H9 (cell line): Measurements from ENCODE around the gene JMJD1C. TPM values are rescaled to one million over a fixed set of nuclear protein-coding genes. Genes with fewer than 3 reads are reported as not detected.

Experiments
- DNase-seq: peaks from one replicate; pipeline ENCODE4 v3.0.0-alpha.2; 2017
- H2AFZ ChIP-seq: one replicate; pipeline ENCODE4 v1.6.1; 2013; ENCODE audit warnings: mild to moderate bottlenecking, low read length, control low read depth, moderate library complexity
- H2AK5ac ChIP-seq: 2 replicates; pipeline ENCODE4 v1.6.1; 2013; ENCODE audit warnings: low read length, control low read depth, mixed read lengths; ENCODE audit not compliant: insufficient read length
- H2BK120ac ChIP-seq: one replicate; pipeline ENCODE4 v1.6.1; 2013; ENCODE audit warnings: low read depth, mild to moderate bottlenecking, low read length, control low read depth, inconsistent platforms; ENCODE audit not compliant: poor library complexity, severe bottlenecking
- H2BK12ac ChIP-seq: 2 replicates; pipeline ENCODE4 v1.6.1; 2013; ENCODE audit warnings: low read length, control low read depth, mixed read lengths, low read depth; ENCODE audit not compliant: insufficient read length
- H2BK15ac ChIP-seq: 2 replicates; pipeline ENCODE4 v1.6.1; 2013; ENCODE audit warnings: low read depth, low read length, control low read depth
- H2BK20ac ChIP-seq: one replicate; pipeline ENCODE4 v1.6.1; 2013; ENCODE audit warnings: low read depth, mild to moderate bottlenecking, low read length, control low read depth, inconsistent platforms; ENCODE audit not compliant: poor library complexity, severe bottlenecking
- H2BK5ac ChIP-seq: 2 replicates; pipeline ENCODE4 v1.6.1; 2013; ENCODE audit warnings: low read length, control low read depth, mixed read lengths; ENCODE audit not compliant: insufficient read length
- H3K14ac ChIP-seq: 2 replicates; pipeline ENCODE4 v1.6.1; 2013; ENCODE audit warnings: low read length, control low read depth; ENCODE audit not compliant: insufficient read depth
- H3K18ac ChIP-seq: 2 replicates; pipeline ENCODE4 v1.6.1; 2013; ENCODE audit warnings: low read depth, mild to moderate bottlenecking, mixed read lengths, low read length, control low read depth; ENCODE audit not compliant: insufficient read length
- H3K23ac ChIP-seq: 2 replicates; pipeline ENCODE4 v1.6.1; 2013; ENCODE audit warnings: low read length, control low read depth, mixed read lengths, low read depth; ENCODE audit not compliant: insufficient read length
- H3K23me2 ChIP-seq: 2 replicates; pipeline ENCODE4 v1.6.1; 2013; ENCODE audit warnings: low read depth, mild to moderate bottlenecking, mixed read lengths, low read length, control low read depth; ENCODE audit not compliant: insufficient read length, poor library complexity, severe bottlenecking
- H3K27ac ChIP-seq: 2 replicates; pipeline ENCODE4 v1.5.1; 2013; ENCODE audit warnings: low read length, control low read depth, mixed read lengths, low read depth; ENCODE audit not compliant: insufficient read length
- H3K27me3 ChIP-seq: 2 replicates; pipeline ENCODE4 v1.6.1; 2013; ENCODE audit warnings: low read length, control low read depth, inconsistent platforms; ENCODE audit not compliant: insufficient read depth
- H3K4ac ChIP-seq: 2 replicates; pipeline ENCODE4 v1.6.1; 2013; ENCODE audit warnings: low read depth, mild to moderate bottlenecking, control low read depth, inconsistent platforms, low read length, moderate library complexity
- H3K4me1 ChIP-seq: 2 replicates; pipeline ENCODE4 v1.6.1; 2013; ENCODE audit warnings: low read length, control low read depth, inconsistent platforms; ENCODE audit not compliant: insufficient read depth
- H3K4me2 ChIP-seq: 2 replicates; pipeline ENCODE4 v1.6.1; 2013; ENCODE audit warnings: low read length, control low read depth, mixed read lengths; ENCODE audit not compliant: insufficient read length, insufficient read depth
- H3K56ac ChIP-seq: 2 replicates; pipeline ENCODE4 v1.6.1; 2013; ENCODE audit warnings: low read depth, mild to moderate bottlenecking, mixed read lengths, low read length, control low read depth; ENCODE audit not compliant: insufficient read length
- H3K79me1 ChIP-seq: 2 replicates; pipeline ENCODE4 v1.6.1; 2013; ENCODE audit warnings: low read depth, mild to moderate bottlenecking, moderate library complexity, low read length, control low read depth, inconsistent platforms; ENCODE audit not compliant: insufficient read depth, poor library complexity, severe bottlenecking
- H3K79me2 ChIP-seq: 2 replicates; pipeline ENCODE4 v1.6.1; 2013; ENCODE audit warnings: low read length, control low read depth, inconsistent platforms; ENCODE audit not compliant: insufficient read depth
- H3K9ac ChIP-seq: 2 replicates; pipeline ENCODE4 v1.6.1; 2013; ENCODE audit warnings: low read length, control low read depth, mixed read lengths; ENCODE audit not compliant: insufficient read length; ENCODE audit errors: extremely low read depth
- H3K9me3 ChIP-seq: one replicate; pipeline ENCODE4 v1.6.1; 2013; ENCODE audit warnings: low read depth, low read length, inconsistent platforms; ENCODE audit not compliant: control insufficient read depth
- H3T11ph ChIP-seq: one replicate; pipeline ENCODE4 v1.6.1; 2013; ENCODE audit warnings: mild to moderate bottlenecking, low read length, control low read depth, inconsistent platforms
- H4K20me1 ChIP-seq: one replicate; pipeline ENCODE4 v1.6.1; 2013; ENCODE audit not compliant: control insufficient read depth, insufficient read length, insufficient read depth
- H4K5ac ChIP-seq: 2 replicates; pipeline ENCODE4 v1.6.1; 2013; ENCODE audit warnings: low read depth, mild to moderate bottlenecking, mixed read lengths, low read length, control low read depth; ENCODE audit not compliant: insufficient read length
- H4K8ac ChIP-seq: replicated peaks from 2 replicates; pipeline ENCODE4 v1.6.1; 2013; ENCODE audit warnings: low read length, control low read depth, mixed read lengths, low read depth; ENCODE audit not compliant: insufficient read length
- H4K91ac ChIP-seq: 2 replicates; pipeline ENCODE4 v1.6.1; 2013; ENCODE audit warnings: low read depth, mild to moderate bottlenecking, moderate library complexity, mixed read lengths, low read length, control low read depth; ENCODE audit not compliant: insufficient read length
- H3K27ac Mint-ChIP-seq, 3 experiments: 2 replicates in 2 of 3; 3 replicates in 1 of 3; pipeline ENCODE4 v1.8.0; 2020 to 2021; ENCODE audit warnings: mixed read lengths in 3 of 3, mild to moderate bottlenecking in 1 of 3, moderate library complexity in 1 of 3
- H3K27me3 Mint-ChIP-seq: 2 replicates; pipeline ENCODE4 v1.8.0; 2021; ENCODE audit warnings: low read depth, mild to moderate bottlenecking, moderate library complexity, mixed read lengths
- H3K36me3 Mint-ChIP-seq, 3 experiments: 2 replicates in 2 of 3; 3 replicates in 1 of 3; pipeline ENCODE4 v1.8.0; 2020 to 2021; ENCODE audit warnings: low read depth in 3 of 3, mixed read lengths in 3 of 3; ENCODE audit not compliant: insufficient read depth in 1 of 3
- H3K4me1 Mint-ChIP-seq, 2 experiments: 2 replicates each; pipeline ENCODE4 v1.8.0; 2020; ENCODE audit warnings: mixed read lengths in 2 of 2
- H3K4me3 Mint-ChIP-seq, 2 experiments: 2 replicates in 1 of 2; 3 replicates in 1 of 2; pipeline ENCODE4 v1.8.0; 2020 to 2021; ENCODE audit warnings: mild to moderate bottlenecking in 2 of 2, mixed read lengths in 2 of 2, moderate library complexity in 1 of 2
- H3K9me3 Mint-ChIP-seq, 2 experiments: 2 replicates in 1 of 2; 3 replicates in 1 of 2; pipeline ENCODE4 v1.8.0; 2020; ENCODE audit warnings: mild to moderate bottlenecking in 2 of 2, mixed read lengths in 2 of 2, moderate library complexity in 1 of 2
- WGBS: extraction: QIAGEN DNeasy Blood & Tissue Kit; methylation state at CpG from one replicate; pipeline ENCODE4 v1.1.7; 2013; ENCODE audit warnings: missing lambda C conversion rate, low lambda C conversion rate, mixed read lengths; ENCODE audit not compliant: insufficient read length; ENCODE audit errors: extremely low coverage; 5-methylcytosine and 5-hydroxymethylcytosine counted together
- total RNA-seq: library from RNA; stranded (reverse); gene quantifications from 2 replicates; pipeline ENCODE4 v1.2.1, GENCODE V29; 2021
- TF ChIP-seq, protein P1 (sequence below): fragments of 200-600 bp; sonication (generic); conservative IDR thresholded peaks from 3 replicates; pipeline ENCODE4 v1.8.0; 2021; ENCODE audit warnings: antibody characterized with exemption, mild to moderate bottlenecking

Gene JMJD1C
- total RNA-seq, 1 experiment from 2014 or later: 200 TPM

DNA sequence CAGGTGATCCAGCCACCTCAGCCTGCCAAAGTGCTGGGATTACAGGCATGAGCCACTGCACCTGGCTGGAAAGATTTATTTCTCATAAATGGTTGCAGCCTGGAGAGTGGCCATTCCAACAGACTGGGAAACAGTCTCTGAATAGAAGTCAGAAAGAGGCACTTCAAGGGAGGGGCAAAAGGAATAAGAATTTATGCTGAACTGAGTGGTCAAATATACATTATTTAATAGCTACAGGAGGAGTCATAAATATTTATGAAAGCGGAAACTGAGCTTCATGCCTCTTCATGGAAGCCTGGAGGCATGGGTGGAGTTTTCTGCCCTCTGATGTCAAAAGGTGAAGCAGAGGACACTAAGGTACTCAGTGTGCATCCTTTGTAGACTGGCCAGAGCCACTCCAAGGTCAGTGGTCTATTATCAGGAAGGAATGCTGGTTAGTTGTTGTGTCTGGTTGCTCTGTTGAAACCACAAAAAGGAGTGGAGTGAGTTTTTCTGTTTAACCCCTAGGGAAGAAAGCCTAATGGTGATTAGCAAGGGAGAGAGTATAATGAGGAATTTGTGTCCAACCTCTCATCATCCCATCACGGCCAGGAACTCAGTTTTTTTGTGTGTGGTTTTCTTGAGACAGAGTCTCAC lies 341.9 kb downstream of the JMJD1C start:
- no peak overlapping the region for H2BK15ac ChIP-seq
- Mint-ChIP-seq H3K27ac (no peak overlapping the region), H3K36me3 (peaks cover 0 to 13% (median 3%) of the 10 kb centered on the region in 3 experiments; a peak in 5 of 7 replicates), H3K27me3 (no peaks in the 10 kb centered on the region), H3K4me1 (no peaks in the 10 kb centered on the region), H3K9me3 (peaks cover 12 to 15% of the 10 kb centered on the region in 2 experiments; a peak in 4 of 5 replicates), H3K4me3 (no peak overlapping the region)
- no peak overlapping the region for H3K14ac ChIP-seq
- no peak overlapping the region for H4K5ac ChIP-seq
- no peak overlapping the region for H2AFZ ChIP-seq
- H2BK5ac ChIP-seq: no peak overlapping the region
- no peak overlapping the region for H3K56ac ChIP-seq
- H3K4me1 ChIP-seq: no peaks in the 10 kb centered on the region
- DNase-seq: no peak
- H3K9me3 ChIP-seq: no peaks in the 10 kb centered on the region
- H2BK12ac ChIP-seq: no peak overlapping the region
- no peak overlapping the region for H3K4ac ChIP-seq
- no peak overlapping the region for H3K27ac ChIP-seq
- no peak overlapping the region for H4K8ac ChIP-seq
- no peaks in the 10 kb centered on the region for H3K27me3 ChIP-seq
- H4K91ac ChIP-seq: no peak overlapping the region
- H4K20me1 ChIP-seq: no peaks in the 10 kb centered on the region
- no CpG with 5 or more reads among the region's 2 CpGs for WGBS
- H3K18ac ChIP-seq: no peak overlapping the region
- H3K4me2 ChIP-seq: no peak overlapping the region
- no peak overlapping the region for H2AK5ac ChIP-seq
- no peaks in the 10 kb centered on the region for H3K79me1 ChIP-seq
- H3K23ac ChIP-seq: no peak overlapping the region
- no peak overlapping the region for H2BK120ac ChIP-seq
- TF ChIP-seq, protein P1, sequence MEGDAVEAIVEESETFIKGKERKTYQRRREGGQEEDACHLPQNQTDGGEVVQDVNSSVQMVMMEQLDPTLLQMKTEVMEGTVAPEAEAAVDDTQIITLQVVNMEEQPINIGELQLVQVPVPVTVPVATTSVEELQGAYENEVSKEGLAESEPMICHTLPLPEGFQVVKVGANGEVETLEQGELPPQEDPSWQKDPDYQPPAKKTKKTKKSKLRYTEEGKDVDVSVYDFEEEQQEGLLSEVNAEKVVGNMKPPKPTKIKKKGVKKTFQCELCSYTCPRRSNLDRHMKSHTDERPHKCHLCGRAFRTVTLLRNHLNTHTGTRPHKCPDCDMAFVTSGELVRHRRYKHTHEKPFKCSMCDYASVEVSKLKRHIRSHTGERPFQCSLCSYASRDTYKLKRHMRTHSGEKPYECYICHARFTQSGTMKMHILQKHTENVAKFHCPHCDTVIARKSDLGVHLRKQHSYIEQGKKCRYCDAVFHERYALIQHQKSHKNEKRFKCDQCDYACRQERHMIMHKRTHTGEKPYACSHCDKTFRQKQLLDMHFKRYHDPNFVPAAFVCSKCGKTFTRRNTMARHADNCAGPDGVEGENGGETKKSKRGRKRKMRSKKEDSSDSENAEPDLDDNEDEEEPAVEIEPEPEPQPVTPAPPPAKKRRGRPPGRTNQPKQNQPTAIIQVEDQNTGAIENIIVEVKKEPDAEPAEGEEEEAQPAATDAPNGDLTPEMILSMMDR: no peak
- no peak overlapping the region for H3K9ac ChIP-seq
- H3K79me2 ChIP-seq: no peaks in the 10 kb centered on the region
- no peak overlapping the region for H3T11ph ChIP-seq
- no peaks in the 10 kb centered on the region for H3K23me2 ChIP-seq
- no peak overlapping the region for H2BK20ac ChIP-seq
